GM12878 (cell line): ENCODE measurements around the gene ALKBH2. TPM values are rescaled to one million over a fixed set of nuclear protein-coding genes. Genes with fewer than 3 reads are reported as not detected.

Experiments
- polyA plus RNA-seq, 11 experiments: library from polyadenylated mRNA; depleted of rRNA in 4 of 11; unstranded in 6 of 11; stranded (reverse) in 5 of 11; fragments of >200 nt; fragmentation: Nextera tagmentation in 4 of 11; fragmentation: Illumina TruSeq in 1 of 11; extraction: Ambion mirVana in 4 of 11; extraction: Trizol in 1 of 11; gene quantifications; 1 replicate in 1 of 11; 2 replicates in 10 of 11; pipeline versions ENCODE4 v1.2.1 to v1.2.3, GENCODE V29; 2011 to 2016; ENCODE audit warnings: inconsistent platforms in 2 of 11, missing spikeins in 2 of 11, low read depth in 1 of 11
- small RNA-seq: library from RNA; depleted of rRNA; stranded (forward); fragments of <200 nt; gene quantifications from one replicate; pipeline ENCODE3, GENCODE V24; 2014
- total RNA-seq, 4 experiments: library from RNA; depleted of rRNA in 3 of 4; stranded (reverse); fragments of >200 nt in 3 of 4; fragmentation: Illumina TruSeq in 1 of 4; extraction: Trizol in 1 of 4; gene quantifications; 2 replicates each; pipeline versions ENCODE4 v1.2.1 to v1.2.3, GENCODE V29; 2013 to 2021

ALKBH2 gene
- total and polyA plus RNA-seq, 10 of the 15 experiments (the other 5 are each of a cell fraction or from before 2014, with no cell fraction given): 5.6 to 40.3 (median 31.2) TPM

Small RNA genes within 50 kb of the gene (small RNA-seq; reads per million reads assigned to genes)
- gene RNA5SP372: not detected

Other genes starting within 250 kb of the ALKBH2 start
- 7.1 and 7.2 TPM in 2 replicates for gene SSH1, start 235.9 kb downstream of the ALKBH2 start, total RNA-seq (2014; rRNA removed)
- gene SSH1, start 235.9 kb downstream of the ALKBH2 start, total RNA-seq (2014; rRNA removed; fragmentation: Illumina TruSeq; extraction: Trizol): 5.6 and 7.3 TPM in 2 replicates
- 28.6 and 29.9 TPM in 2 replicates for gene SSH1, start 235.9 kb downstream of the ALKBH2 start, total RNA-seq (2021)
- 17.7 and 23.7 TPM in 2 replicates for gene SSH1, start 235.9 kb downstream of the ALKBH2 start, polyA plus RNA-seq (2011; rRNA removed)
- gene SSH1, start 235.9 kb downstream of the ALKBH2 start, polyA plus RNA-seq (2014; fragmentation: Illumina TruSeq; extraction: Trizol): 10.6 and 10.8 TPM in 2 replicates
- 1 to 10 TPM; 1.5 to 1.6 TPM for gene SSH1, start 235.9 kb downstream of the ALKBH2 start, polyA plus RNA-seq (2014; fragmentation: Nextera tagmentation; extraction: Ambion mirVana)
- gene SSH1, start 235.9 kb downstream of the ALKBH2 start, polyA plus RNA-seq (2014; rRNA removed): 11.8 and 12.4 TPM in 2 replicates
- gene SSH1, start 235.9 kb downstream of the ALKBH2 start, polyA plus RNA-seq (2016; fragmentation: Nextera tagmentation; extraction: Ambion mirVana): 10 to 100 TPM; 12.1 to 12.7 TPM
- not detected in 2 replicates for gene DAO, start 213.4 kb downstream of the ALKBH2 start, total RNA-seq (2014; rRNA removed)
- not detected in 2 replicates for gene DAO, start 213.4 kb downstream of the ALKBH2 start, total RNA-seq (2014; rRNA removed; fragmentation: Illumina TruSeq; extraction: Trizol)
- not detected in 2 replicates for gene DAO, start 213.4 kb downstream of the ALKBH2 start, total RNA-seq (2021)
- gene DAO, start 213.4 kb downstream of the ALKBH2 start, polyA plus RNA-seq (2011; rRNA removed): 0.15 TPM in 1 of 2 replicates, not detected in the other
- gene DAO, start 213.4 kb downstream of the ALKBH2 start, polyA plus RNA-seq (2014; fragmentation: Illumina TruSeq; extraction: Trizol): not detected in 2 replicates
- not detected for gene DAO, start 213.4 kb downstream of the ALKBH2 start, polyA plus RNA-seq (2014; fragmentation: Nextera tagmentation; extraction: Ambion mirVana)
- gene DAO, start 213.4 kb downstream of the ALKBH2 start, polyA plus RNA-seq (2014; rRNA removed): not detected in 2 replicates
- gene DAO, start 213.4 kb downstream of the ALKBH2 start, polyA plus RNA-seq (2016; fragmentation: Nextera tagmentation; extraction: Ambion mirVana): not detected
- gene SVOP, start 72.4 kb downstream of the ALKBH2 start, total RNA-seq (2014; rRNA removed): under 0.01 TPM in 1 of 2 replicates, not detected in the other
- not detected in 2 replicates for gene SVOP, start 72.4 kb downstream of the ALKBH2 start, total RNA-seq (2014; rRNA removed; fragmentation: Illumina TruSeq; extraction: Trizol)
- not detected in 2 replicates for gene SVOP, start 72.4 kb downstream of the ALKBH2 start, total RNA-seq (2021)
- not detected in 2 replicates for gene SVOP, start 72.4 kb downstream of the ALKBH2 start, polyA plus RNA-seq (2011; rRNA removed)
- gene SVOP, start 72.4 kb downstream of the ALKBH2 start, polyA plus RNA-seq (2014; fragmentation: Illumina TruSeq; extraction: Trizol): not detected in 2 replicates
- not detected for gene SVOP, start 72.4 kb downstream of the ALKBH2 start, polyA plus RNA-seq (2014; fragmentation: Nextera tagmentation; extraction: Ambion mirVana)
- gene SVOP, start 72.4 kb downstream of the ALKBH2 start, polyA plus RNA-seq (2014; rRNA removed): not detected in 2 replicates
- not detected for gene SVOP, start 72.4 kb downstream of the ALKBH2 start, polyA plus RNA-seq (2016; fragmentation: Nextera tagmentation; extraction: Ambion mirVana)
- gene USP30, start 40.9 kb downstream of the ALKBH2 start, total RNA-seq (2014; rRNA removed): 4.5 and 5.5 TPM in 2 replicates
- 2.8 and 3.4 TPM in 2 replicates for gene USP30, start 40.9 kb downstream of the ALKBH2 start, total RNA-seq (2014; rRNA removed; fragmentation: Illumina TruSeq; extraction: Trizol)
- 6.6 and 7.2 TPM in 2 replicates for gene USP30, start 40.9 kb downstream of the ALKBH2 start, total RNA-seq (2021)
- 15.5 and 16.2 TPM in 2 replicates for gene USP30, start 40.9 kb downstream of the ALKBH2 start, polyA plus RNA-seq (2011; rRNA removed)
- 6.3 and 7.4 TPM in 2 replicates for gene USP30, start 40.9 kb downstream of the ALKBH2 start, polyA plus RNA-seq (2014; fragmentation: Illumina TruSeq; extraction: Trizol)
- 1 to 10 TPM; 2.1 to 3.0 TPM for gene USP30, start 40.9 kb downstream of the ALKBH2 start, polyA plus RNA-seq (2014; fragmentation: Nextera tagmentation; extraction: Ambion mirVana)
- gene USP30, start 40.9 kb downstream of the ALKBH2 start, polyA plus RNA-seq (2014; rRNA removed): 6.0 and 7.2 TPM in 2 replicates
- 1 to 10 TPM; 6.5 to 7.7 TPM for gene USP30, start 40.9 kb downstream of the ALKBH2 start, polyA plus RNA-seq (2016; fragmentation: Nextera tagmentation; extraction: Ambion mirVana)
- gene UNG, start 4.1 kb upstream of the ALKBH2 start, total RNA-seq (2014; rRNA removed): 31.4 and 34.6 TPM in 2 replicates
- 36.3 and 37.5 TPM in 2 replicates for gene UNG, start 4.1 kb upstream of the ALKBH2 start, total RNA-seq (2014; rRNA removed; fragmentation: Illumina TruSeq; extraction: Trizol)
- 62.8 and 63.4 TPM in 2 replicates for gene UNG, start 4.1 kb upstream of the ALKBH2 start, total RNA-seq (2021)
- gene UNG, start 4.1 kb upstream of the ALKBH2 start, polyA plus RNA-seq (2011; rRNA removed): 30.3 and 46.4 TPM in 2 replicates
- 50.0 and 54.3 TPM in 2 replicates for gene UNG, start 4.1 kb upstream of the ALKBH2 start, polyA plus RNA-seq (2014; fragmentation: Illumina TruSeq; extraction: Trizol)
- gene UNG, start 4.1 kb upstream of the ALKBH2 start, polyA plus RNA-seq (2014; fragmentation: Nextera tagmentation; extraction: Ambion mirVana): 10 to 100 TPM in 1 of 2 experiments, 1 to 10 TPM in 1; 9.5 to 24.5 TPM
- gene UNG, start 4.1 kb upstream of the ALKBH2 start, polyA plus RNA-seq (2014; rRNA removed): 52.8 and 59.8 TPM in 2 replicates
- gene UNG, start 4.1 kb upstream of the ALKBH2 start, polyA plus RNA-seq (2016; fragmentation: Nextera tagmentation; extraction: Ambion mirVana): 10 to 100 TPM; 76.2 to 81.9 TPM
- gene ACACB, start 23.1 kb upstream of the ALKBH2 start, total RNA-seq (2014; rRNA removed): 0.17 and 0.38 TPM in 2 replicates
- 0.14 and 0.36 TPM in 2 replicates for gene ACACB, start 23.1 kb upstream of the ALKBH2 start, total RNA-seq (2014; rRNA removed; fragmentation: Illumina TruSeq; extraction: Trizol)
- 0.88 and 1.4 TPM in 2 replicates for gene ACACB, start 23.1 kb upstream of the ALKBH2 start, total RNA-seq (2021)
- gene ACACB, start 23.1 kb upstream of the ALKBH2 start, polyA plus RNA-seq (2011; rRNA removed): 0.19 and 0.35 TPM in 2 replicates
- gene ACACB, start 23.1 kb upstream of the ALKBH2 start, polyA plus RNA-seq (2014; fragmentation: Illumina TruSeq; extraction: Trizol): 0.06 and 0.41 TPM in 2 replicates
- gene ACACB, start 23.1 kb upstream of the ALKBH2 start, polyA plus RNA-seq (2014; fragmentation: Nextera tagmentation; extraction: Ambion mirVana): under 1 TPM in 1 of 2 experiments, not detected in 1; 0.05 TPM
- gene ACACB, start 23.1 kb upstream of the ALKBH2 start, polyA plus RNA-seq (2014; rRNA removed): 0.55 and 1.9 TPM in 2 replicates
- under 1 TPM in 1 of 2 experiments, not detected in 1; 0.52 TPM for gene ACACB, start 23.1 kb upstream of the ALKBH2 start, polyA plus RNA-seq (2016; fragmentation: Nextera tagmentation; extraction: Ambion mirVana)
- gene FOXN4, start 215.8 kb upstream of the ALKBH2 start, total RNA-seq (2014; rRNA removed): not detected in 2 replicates
- gene FOXN4, start 215.8 kb upstream of the ALKBH2 start, total RNA-seq (2014; rRNA removed; fragmentation: Illumina TruSeq; extraction: Trizol): not detected in 2 replicates
- gene FOXN4, start 215.8 kb upstream of the ALKBH2 start, total RNA-seq (2021): not detected in 2 replicates
- gene FOXN4, start 215.8 kb upstream of the ALKBH2 start, polyA plus RNA-seq (2011; rRNA removed): not detected in 2 replicates
- not detected in 2 replicates for gene FOXN4, start 215.8 kb upstream of the ALKBH2 start, polyA plus RNA-seq (2014; fragmentation: Illumina TruSeq; extraction: Trizol)
- not detected for gene FOXN4, start 215.8 kb upstream of the ALKBH2 start, polyA plus RNA-seq (2014; fragmentation: Nextera tagmentation; extraction: Ambion mirVana)
- not detected in 2 replicates for gene FOXN4, start 215.8 kb upstream of the ALKBH2 start, polyA plus RNA-seq (2014; rRNA removed)
- gene FOXN4, start 215.8 kb upstream of the ALKBH2 start, polyA plus RNA-seq (2016; fragmentation: Nextera tagmentation; extraction: Ambion mirVana): not detected